ENCODE results near the gene ANKRD63.

Gene ANKRD63

DNA sequence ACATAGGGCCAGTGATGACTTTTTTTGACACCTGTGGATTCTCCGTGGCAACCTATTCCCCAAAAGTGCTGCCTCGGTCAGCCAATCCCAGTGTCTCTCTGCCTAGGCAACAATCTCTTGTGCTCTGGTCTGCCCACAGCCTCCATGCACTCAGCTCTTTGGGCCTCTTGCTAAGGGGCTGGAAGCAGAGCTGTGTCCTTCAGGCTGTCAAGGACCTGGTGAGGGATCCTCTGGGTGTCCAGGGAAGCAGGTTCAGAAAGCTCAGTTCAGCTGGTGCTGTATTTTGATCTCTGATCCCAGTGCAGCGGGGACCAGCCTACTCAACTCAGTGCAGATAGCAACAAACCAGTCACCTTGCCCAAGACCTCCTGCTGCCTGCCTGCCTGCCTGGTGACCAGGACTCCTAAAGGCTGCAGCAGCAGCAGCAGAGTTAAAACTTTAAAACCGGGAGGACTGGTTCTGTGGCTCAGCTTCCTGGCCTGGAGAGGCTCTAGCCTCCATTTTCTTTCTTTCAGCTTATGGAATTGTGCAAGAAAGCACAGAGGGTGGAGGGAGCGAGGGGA is 37.8 kb downstream of the ANKRD63 start:
- peaks cover 2% of the 10 kb centered on the region for H3K4me1 ChIP-seq (ENCODE audit: control insufficient read depth, insufficient read depth, low read length)
- peaks cover 1% of the 10 kb centered on the region for H3K27me3 ChIP-seq (ENCODE audit: control insufficient read depth, insufficient read depth, low read length, poor library complexity, severe bottlenecking)
- 82 to 84% methylated on average over 5 of the region's 5 CpGs for WGBS, 2 experiments
- H3K4me3 ChIP-seq (ENCODE audit: insufficient read depth, low read depth, low read length), result no peak overlapping the region
- no peaks in the 10 kb centered on the region for H3K9me3 ChIP-seq (ENCODE audit: control insufficient read depth, low read length)
- no peak overlapping the region for H3K27ac ChIP-seq (ENCODE audit: insufficient read depth, low read depth, low read length, poor library complexity, severe bottlenecking)
- no peaks in the 10 kb centered on the region for H3K36me3 ChIP-seq (ENCODE audit: control insufficient read depth, insufficient read depth, low read length)

DNA sequence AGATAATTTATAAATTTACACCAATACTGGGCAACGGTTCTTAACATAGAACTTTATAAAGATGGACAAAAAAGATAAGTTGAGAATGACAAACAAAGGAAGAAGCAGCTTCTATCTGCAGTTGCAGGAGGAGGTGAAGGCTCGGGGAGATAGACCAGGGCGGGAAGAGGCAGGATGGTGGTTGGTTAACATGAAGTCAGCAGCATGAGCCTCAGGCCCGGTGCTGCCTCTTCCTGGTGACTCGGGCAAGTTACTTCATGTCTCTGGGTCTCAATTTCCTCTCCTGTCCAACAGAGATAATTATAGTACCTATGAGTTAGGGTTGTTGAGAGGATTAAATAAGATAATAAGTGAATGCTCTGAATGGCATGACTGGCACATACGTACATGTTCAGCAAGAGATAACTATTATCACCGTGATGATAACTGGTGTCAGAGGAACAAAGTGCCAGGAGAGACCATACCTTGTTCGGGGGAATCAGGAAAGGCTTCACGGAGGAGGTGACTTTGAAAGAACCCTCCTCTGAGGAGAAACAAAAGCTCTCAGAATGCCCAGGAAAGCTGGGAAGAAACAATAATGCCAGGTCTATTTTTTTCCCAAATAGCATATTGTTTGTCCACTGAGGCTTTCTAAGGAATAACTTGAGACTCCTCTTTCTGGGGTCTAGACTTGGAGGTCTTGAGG is 39.6 kb downstream of the ANKRD63 start:
- peaks cover 17% of the 10 kb centered on the region for H3K4me1 ChIP-seq (ENCODE audit: control insufficient read depth, insufficient read depth, low read length)
- WGBS, 2 experiments, result 93 to 95% methylated on average over 9 of the region's 9 CpGs

DNA sequence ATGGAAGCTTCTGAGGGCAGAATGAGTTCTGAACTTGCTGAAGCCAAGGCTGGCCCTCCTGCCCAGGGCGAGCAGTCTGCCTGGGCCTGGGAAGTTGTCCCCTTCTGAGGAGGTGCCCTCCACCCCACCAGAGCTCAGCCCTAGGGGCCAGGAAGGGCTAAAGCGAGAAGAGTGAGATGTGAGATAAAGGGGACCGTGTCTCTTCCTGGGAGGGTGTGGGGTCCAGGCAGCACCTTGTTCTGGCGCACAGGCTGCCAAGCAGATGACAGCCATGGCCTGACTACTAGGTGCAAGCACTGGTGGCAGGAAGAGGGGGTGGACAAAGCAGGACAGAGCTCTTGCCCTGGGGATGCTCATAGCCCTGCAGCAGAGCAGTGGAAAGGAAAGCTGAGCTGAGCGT is 40.3 kb downstream of the ANKRD63 start:
- Histone ChIP-seq H3K4me1 (ENCODE audit: control insufficient read depth, insufficient read depth, low read length) (peaks cover 17% of the 10 kb centered on the region), H3K27ac (ENCODE audit: insufficient read depth, low read depth, low read length, poor library complexity, severe bottlenecking) (no peak overlapping the region), H3K4me3 (ENCODE audit: insufficient read depth, low read depth, low read length) (no peak overlapping the region), H3K27me3 (ENCODE audit: control insufficient read depth, insufficient read depth, low read length, poor library complexity, severe bottlenecking) (peaks cover 20% of the 10 kb centered on the region), H3K9me3 (ENCODE audit: control insufficient read depth, low read length) (no peaks in the 10 kb centered on the region), H3K36me3 (ENCODE audit: control insufficient read depth, insufficient read depth, low read length) (no peaks in the 10 kb centered on the region)
- 93 to 94% methylated on average over 5 of the region's 5 CpGs for WGBS, 2 experiments

More for the DNA sequence above, 39.6 kb downstream of the ANKRD63 start:
- Histone ChIP-seq H3K27ac (ENCODE audit: insufficient read depth, low read depth, low read length, poor library complexity, severe bottlenecking) (no peak overlapping the region), H3K4me3 (ENCODE audit: insufficient read depth, low read depth, low read length) (no peak overlapping the region), H3K36me3 (ENCODE audit: control insufficient read depth, insufficient read depth, low read length) (no peaks in the 10 kb centered on the region), H3K27me3 (ENCODE audit: control insufficient read depth, insufficient read depth, low read length, poor library complexity, severe bottlenecking) (peaks cover 14% of the 10 kb centered on the region), H3K9me3 (ENCODE audit: control insufficient read depth, low read length) (no peaks in the 10 kb centered on the region)

DNA sequence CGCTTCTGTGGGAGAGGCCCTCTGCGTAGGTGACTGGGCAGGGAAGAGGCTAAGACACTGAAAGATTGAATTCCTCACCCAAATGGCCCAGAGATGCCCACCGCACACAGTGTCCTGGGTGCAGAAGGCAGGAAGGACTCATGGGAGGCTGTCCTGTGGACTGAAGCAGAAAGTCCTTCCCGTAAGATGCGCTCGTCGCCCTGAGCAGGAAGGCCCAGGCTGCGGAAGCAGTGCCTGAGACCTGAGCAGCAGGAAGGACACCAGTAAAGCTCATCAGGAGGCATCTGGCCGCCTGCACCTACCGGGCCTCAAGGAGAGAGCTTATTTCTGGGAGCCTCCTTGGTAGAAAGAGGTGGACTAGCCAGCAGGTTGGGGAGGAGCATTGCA is 40.7 kb downstream of the ANKRD63 start:
- H3K4me1 ChIP-seq (ENCODE audit: control insufficient read depth, insufficient read depth, low read length), result peaks cover 17% of the 10 kb centered on the region
- no peaks in the 10 kb centered on the region for H3K36me3 ChIP-seq (ENCODE audit: control insufficient read depth, insufficient read depth, low read length)
- H3K4me3 ChIP-seq (ENCODE audit: insufficient read depth, low read depth, low read length), result no peak overlapping the region
- H3K27me3 ChIP-seq (ENCODE audit: control insufficient read depth, insufficient read depth, low read length, poor library complexity, severe bottlenecking), result peaks cover 20% of the 10 kb centered on the region
- no peaks in the 10 kb centered on the region for H3K9me3 ChIP-seq (ENCODE audit: control insufficient read depth, low read length)
- 93 to 97% methylated on average over 10 of the region's 10 CpGs for WGBS, 2 experiments
- no peak overlapping the region for H3K27ac ChIP-seq (ENCODE audit: insufficient read depth, low read depth, low read length, poor library complexity, severe bottlenecking)

DNA sequence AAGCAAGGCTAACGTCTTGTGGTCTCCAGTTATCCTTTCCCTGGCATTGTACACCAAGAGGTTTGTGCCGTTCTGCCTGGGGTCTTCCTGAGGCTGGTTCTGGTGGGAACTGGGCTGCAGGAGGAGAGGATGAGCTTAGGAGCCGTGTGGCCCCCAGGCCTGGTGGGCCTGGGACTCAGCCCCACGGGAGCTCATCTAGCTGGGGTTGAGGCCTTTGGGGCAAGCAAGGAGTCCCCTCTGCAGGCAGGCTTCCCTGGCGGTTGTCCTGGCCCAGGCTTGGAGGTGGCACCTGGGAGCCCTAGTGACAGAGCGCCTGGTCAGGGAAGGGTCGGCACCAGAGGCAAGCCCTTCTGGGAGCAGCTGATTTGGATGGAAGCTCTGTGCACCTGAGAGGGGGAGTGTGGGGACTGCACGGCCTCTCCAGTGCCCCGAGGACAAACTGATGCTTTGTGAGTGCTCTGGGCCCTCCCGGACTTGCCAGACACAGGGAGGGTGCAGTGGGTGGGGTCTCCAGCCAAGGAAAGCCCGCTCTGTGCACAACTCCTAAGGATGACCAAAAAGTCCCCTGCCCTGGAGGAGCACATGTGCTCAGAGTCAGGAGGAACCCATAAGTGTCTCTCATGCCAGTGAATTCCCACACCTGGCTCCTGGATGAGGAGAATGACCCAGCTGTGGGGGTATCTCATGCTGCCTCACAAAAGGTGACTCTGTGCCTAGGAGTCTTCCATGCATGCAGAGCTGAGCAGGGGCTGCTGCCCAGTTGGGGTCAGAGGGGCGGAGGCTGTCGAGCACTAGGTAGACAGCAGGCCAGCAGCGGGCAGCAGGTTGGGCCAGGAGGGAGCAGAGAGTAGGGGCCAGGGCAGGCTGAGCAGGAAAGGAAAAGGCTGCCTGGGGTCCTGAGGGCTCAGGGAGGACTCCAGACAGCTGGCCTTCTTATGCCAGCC is 41.3 kb downstream of the ANKRD63 start:
- no peaks in the 10 kb centered on the region for H3K9me3 ChIP-seq (ENCODE audit: control insufficient read depth, low read length)
- H3K27me3 ChIP-seq (ENCODE audit: control insufficient read depth, insufficient read depth, low read length, poor library complexity, severe bottlenecking), result peaks cover 20% of the 10 kb centered on the region
- peaks cover 17% of the 10 kb centered on the region for H3K4me1 ChIP-seq (ENCODE audit: control insufficient read depth, insufficient read depth, low read length)
- H3K36me3 ChIP-seq (ENCODE audit: control insufficient read depth, insufficient read depth, low read length), result no peaks in the 10 kb centered on the region
- H3K4me3 ChIP-seq (ENCODE audit: insufficient read depth, low read depth, low read length), result no peak overlapping the region
- no peak overlapping the region for H3K27ac ChIP-seq (ENCODE audit: insufficient read depth, low read depth, low read length, poor library complexity, severe bottlenecking)
- 91 to 94% methylated on average over 14 of the region's 14 CpGs for WGBS, 2 experiments

DNA sequence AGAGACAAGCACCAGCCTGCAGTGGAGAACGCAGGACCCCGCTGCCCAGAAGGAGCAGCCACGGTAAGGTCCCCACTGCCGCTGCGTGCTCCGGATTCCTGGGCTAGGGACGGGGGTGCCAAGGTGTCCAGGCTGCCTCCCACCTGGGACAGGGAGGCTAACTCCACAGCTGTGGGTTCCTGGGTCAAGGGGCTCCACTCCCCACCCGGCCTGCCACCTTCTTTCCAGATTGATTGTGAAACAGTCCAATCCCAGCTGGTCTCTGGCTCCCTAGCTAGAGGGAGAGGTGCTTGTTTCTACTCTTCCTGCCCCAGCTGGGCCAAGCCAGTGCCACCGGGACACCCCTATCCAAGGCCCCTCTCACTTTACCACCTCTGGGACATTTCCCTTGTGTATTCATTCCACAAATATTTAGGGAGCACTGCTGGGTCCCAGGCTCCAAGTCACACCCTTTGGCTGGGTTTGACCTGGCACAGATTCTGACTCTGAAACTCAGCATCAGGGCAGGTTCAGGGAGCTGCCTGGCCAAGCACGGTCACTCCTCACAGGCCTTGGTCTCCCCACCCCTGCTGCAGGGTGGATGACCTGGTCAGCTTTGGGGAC is 42.1 kb downstream of the ANKRD63 start:
- no peaks in the 10 kb centered on the region for H3K9me3 ChIP-seq (ENCODE audit: control insufficient read depth, low read length)
- H3K27me3 ChIP-seq (ENCODE audit: control insufficient read depth, insufficient read depth, low read length, poor library complexity, severe bottlenecking), result peaks cover 20% of the 10 kb centered on the region
- H3K4me3 ChIP-seq (ENCODE audit: insufficient read depth, low read depth, low read length), result no peak overlapping the region
- 91 to 93% methylated on average over 10 of the region's 10 CpGs for WGBS, 2 experiments
- peaks cover 17% of the 10 kb centered on the region for H3K4me1 ChIP-seq (ENCODE audit: control insufficient read depth, insufficient read depth, low read length)
- no peaks in the 10 kb centered on the region for H3K36me3 ChIP-seq (ENCODE audit: control insufficient read depth, insufficient read depth, low read length)
- no peak overlapping the region for H3K27ac ChIP-seq (ENCODE audit: insufficient read depth, low read depth, low read length, poor library complexity, severe bottlenecking)

DNA sequence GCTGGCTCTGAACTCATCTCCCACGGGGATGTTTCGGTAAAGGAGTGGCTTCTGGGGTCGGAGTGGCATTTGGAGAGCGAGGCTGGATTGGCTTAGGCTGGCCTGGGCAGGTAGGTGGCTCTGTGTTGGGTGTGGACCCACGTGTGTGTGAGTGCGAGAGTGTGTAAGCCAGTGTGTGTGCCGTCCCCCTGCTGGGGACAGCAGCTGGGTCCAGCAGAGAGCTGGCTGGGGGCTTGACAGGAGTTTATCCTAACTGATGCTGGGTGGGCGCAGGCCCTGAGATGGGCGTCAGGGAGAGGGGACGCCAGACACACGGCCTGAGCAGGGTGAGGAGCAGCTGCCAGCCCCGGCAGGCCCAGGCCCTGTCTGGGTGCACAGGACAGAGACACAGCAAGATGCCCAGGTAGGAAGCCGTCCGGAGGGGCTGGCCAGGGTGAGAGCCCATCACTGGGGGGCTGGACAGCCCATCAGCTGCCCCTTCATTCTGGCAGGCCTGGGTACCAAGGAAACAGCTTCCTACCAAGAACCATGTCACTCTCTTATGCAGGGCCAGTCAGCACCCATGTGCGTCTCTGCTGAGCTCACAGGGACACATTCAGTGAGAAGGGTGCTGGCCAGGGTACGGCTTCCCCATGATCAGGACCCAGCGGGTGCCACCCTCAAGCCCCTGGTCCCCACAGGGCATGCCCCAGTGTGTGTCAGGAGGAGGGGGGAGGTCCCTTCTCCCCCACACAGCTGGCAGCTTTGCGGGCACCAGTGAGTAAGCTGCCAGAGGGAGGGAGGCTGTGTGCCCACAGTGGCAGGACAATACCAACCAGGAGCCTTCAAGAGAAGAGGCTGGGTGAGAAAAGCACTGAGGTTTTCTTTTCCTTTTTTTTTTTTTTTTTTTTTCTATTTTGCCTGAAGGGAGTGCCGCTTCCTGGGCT is 42.9 kb downstream of the ANKRD63 start:
- Histone ChIP-seq H3K36me3 (ENCODE audit: control insufficient read depth, insufficient read depth, low read length) (no peaks in the 10 kb centered on the region), H3K4me1 (ENCODE audit: control insufficient read depth, insufficient read depth, low read length) (peaks cover 17% of the 10 kb centered on the region), H3K27ac (ENCODE audit: insufficient read depth, low read depth, low read length, poor library complexity, severe bottlenecking) (no peak overlapping the region), H3K4me3 (ENCODE audit: insufficient read depth, low read depth, low read length) (no peak overlapping the region), H3K27me3 (ENCODE audit: control insufficient read depth, insufficient read depth, low read length, poor library complexity, severe bottlenecking) (peaks cover 20% of the 10 kb centered on the region), H3K9me3 (ENCODE audit: control insufficient read depth, low read length) (no peaks in the 10 kb centered on the region)
- 86 to 88% methylated on average over 19 of the region's 19 CpGs for WGBS, 2 experiments

DNA sequence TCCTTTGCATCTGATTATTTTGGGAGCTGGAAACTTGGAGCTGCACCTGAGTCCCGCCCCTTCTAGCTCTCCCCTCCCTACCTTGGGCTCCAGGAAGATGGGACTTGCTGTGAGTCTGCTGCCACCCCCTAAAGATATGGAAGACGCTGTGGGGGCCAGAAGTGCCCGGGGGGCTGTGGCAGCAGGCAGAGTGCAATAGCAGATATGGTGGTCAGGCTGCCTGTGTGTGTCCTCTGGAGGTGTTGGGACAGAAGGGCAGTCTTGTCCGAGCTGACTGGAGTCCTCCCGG is 43.5 kb downstream of the ANKRD63 start:
- Histone ChIP-seq H3K27ac (ENCODE audit: insufficient read depth, low read depth, low read length, poor library complexity, severe bottlenecking) (no peak overlapping the region), H3K4me3 (ENCODE audit: insufficient read depth, low read depth, low read length) (no peak overlapping the region)
- WGBS, 2 experiments, result 39 to 45% methylated on average over 5 of the region's 5 CpGs

DNA sequence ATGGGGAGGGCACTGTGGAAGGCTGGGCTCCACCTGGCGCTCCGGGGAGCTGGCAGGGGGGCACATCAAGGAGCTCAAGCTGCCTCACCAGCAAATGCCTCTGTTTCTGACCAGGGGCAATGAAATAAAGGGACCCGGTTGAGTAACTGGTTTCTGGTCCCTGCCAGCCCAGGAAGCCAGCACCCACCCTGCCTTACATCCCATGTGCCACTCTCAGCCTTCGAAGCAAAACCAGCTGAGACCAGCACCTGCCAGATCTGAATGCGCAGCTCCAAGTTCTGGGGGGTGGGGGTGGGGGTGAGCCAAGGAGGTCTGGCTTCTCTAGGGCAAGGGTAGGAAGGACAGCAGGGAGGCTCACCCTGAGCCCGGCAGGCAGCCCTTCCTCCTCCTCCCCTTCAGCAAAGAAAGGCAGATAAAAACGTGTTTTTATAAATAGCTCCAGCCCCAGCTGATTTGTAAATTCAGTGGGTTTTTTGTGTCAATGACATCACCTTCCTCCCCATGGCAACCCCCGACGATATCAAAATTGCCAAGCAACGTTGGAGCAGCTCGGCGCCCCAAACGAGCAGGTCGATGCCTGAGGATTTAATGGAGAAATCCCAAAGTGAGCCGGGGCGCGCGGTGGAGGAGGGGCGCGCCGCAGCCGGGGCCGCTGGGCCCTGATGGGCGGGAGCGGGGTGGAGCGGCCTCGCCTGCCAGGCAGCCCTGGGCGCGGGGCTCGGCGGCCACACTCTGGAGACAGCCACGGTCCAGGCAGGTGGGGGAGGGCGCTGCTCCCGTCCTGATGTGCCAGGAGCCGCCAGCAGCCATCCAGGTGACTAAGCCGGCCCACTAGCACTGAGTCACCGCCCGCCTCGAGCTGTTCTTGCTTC is 44.1 kb downstream of the ANKRD63 start, which contains the start of gene PAK6:
TSS of gene PAK6 (plus strand) at position 532 of the 872 bp plus-strand sequence. CDS start 25,723 bp downstream, outside the sequence.
- no peaks in the 10 kb centered on the region for H3K36me3 ChIP-seq (ENCODE audit: control insufficient read depth, insufficient read depth, low read length)
- peaks cover 20% of the 10 kb centered on the region for H3K27me3 ChIP-seq (ENCODE audit: control insufficient read depth, insufficient read depth, low read length, poor library complexity, severe bottlenecking)
- H3K4me3 ChIP-seq (ENCODE audit: insufficient read depth, low read depth, low read length), result no peak within 1 kb of the TSS
- no peak within 1 kb of the TSS for H3K27ac ChIP-seq (ENCODE audit: insufficient read depth, low read depth, low read length, poor library complexity, severe bottlenecking)
- no peaks in the 10 kb centered on the region for H3K9me3 ChIP-seq (ENCODE audit: control insufficient read depth, low read length)
- 5 to 6% methylated on average over 39 of the region's 39 CpGs for WGBS, 2 experiments
- H3K4me1 ChIP-seq (ENCODE audit: control insufficient read depth, insufficient read depth, low read length), result peaks cover 17% of the 10 kb centered on the region

More for the DNA sequence above, 43.5 kb downstream of the ANKRD63 start:
- peaks cover 20% of the 10 kb centered on the region for H3K27me3 ChIP-seq (ENCODE audit: control insufficient read depth, insufficient read depth, low read length, poor library complexity, severe bottlenecking)
- no peaks in the 10 kb centered on the region for H3K9me3 ChIP-seq (ENCODE audit: control insufficient read depth, low read length)
- H3K4me1 ChIP-seq (ENCODE audit: control insufficient read depth, insufficient read depth, low read length), result peaks cover 17% of the 10 kb centered on the region
- H3K36me3 ChIP-seq (ENCODE audit: control insufficient read depth, insufficient read depth, low read length), result no peaks in the 10 kb centered on the region

Measured in ectodermal cell (in vitro differentiated cells).